Peyer's patch (tissue), 4 donors: ENCODE data around the gene KRTAP15-1. TPM values are rescaled to one million over a fixed set of nuclear protein-coding genes. Genes with fewer than 3 reads are reported as not detected.

ENCODE experiments used
- DNase-seq, 3 donors: peaks; one replicate each; pipeline ENCODE4 v3.0.0-alpha.2; 2017 to 2019
- H3K27ac ChIP-seq, 4 donors: fragments of 200-600 bp; sonication (generic); one replicate each; pipeline ENCODE4 v1.5.1; 2016 to 2019
- H3K27me3 ChIP-seq, 2 donors: fragments of 200-600 bp; sonication (generic); one replicate each; pipeline ENCODE4 v1.5.1; 2019
- H3K36me3 ChIP-seq, 3 donors: fragments of 200-600 bp; sonication (generic); one replicate each; pipeline ENCODE4 v1.5.1; 2016 to 2019
- H3K4me1 ChIP-seq, 4 donors: fragments of 200-600 bp; sonication (generic); one replicate each; pipeline ENCODE4 v1.5.1; 2016 to 2019
- H3K4me3 ChIP-seq, 4 donors: fragments of 200-600 bp; sonication (generic); 1 replicate in 3 of 4; 2 replicates in 1 of 4; pipeline ENCODE4 v1.5.1; 2016 to 2019; ENCODE audit warnings: mild to moderate bottlenecking in 1 of 4
- H3K9me3 ChIP-seq, 4 donors: fragments of 200-600 bp; sonication (generic); one replicate each; pipeline ENCODE4 v1.5.1; 2016 to 2019; ENCODE audit warnings: mild to moderate bottlenecking in 1 of 4
- POLR2A ChIP-seq, 2 donors: fragments of 450-650 bp; IDR thresholded peaks; one replicate each; pipeline ENCODE4 v1.5.1; 2017; ENCODE audit warnings: antibody characterized with exemption in 2 of 2, mild to moderate bottlenecking in 2 of 2, moderate library complexity in 2 of 2
- total RNA-seq, 4 donors: library from RNA; depleted of rRNA; stranded (reverse); fragments of >200 nt; gene quantifications; one replicate each; pipeline ENCODE4 v1.1.0, GENCODE V29; 2016
- TF ChIP-seq, protein P1 (sequence below), 6 experiments: fragments of 450-650 bp in 4 of 6; fragments of 200-600 bp in 2 of 6; sonication (generic) in 1 of 6; IDR thresholded peaks; one replicate each; pipeline ENCODE4 v1.5.1; 2017 to 2019; ENCODE audit warnings: antibody characterized with exemption in 6 of 6, mild to moderate bottlenecking in 3 of 6, moderate library complexity in 1 of 6

The KRTAP15-1 gene
- total RNA-seq, 4 donors from 2014 or later: not detected

DNA sequence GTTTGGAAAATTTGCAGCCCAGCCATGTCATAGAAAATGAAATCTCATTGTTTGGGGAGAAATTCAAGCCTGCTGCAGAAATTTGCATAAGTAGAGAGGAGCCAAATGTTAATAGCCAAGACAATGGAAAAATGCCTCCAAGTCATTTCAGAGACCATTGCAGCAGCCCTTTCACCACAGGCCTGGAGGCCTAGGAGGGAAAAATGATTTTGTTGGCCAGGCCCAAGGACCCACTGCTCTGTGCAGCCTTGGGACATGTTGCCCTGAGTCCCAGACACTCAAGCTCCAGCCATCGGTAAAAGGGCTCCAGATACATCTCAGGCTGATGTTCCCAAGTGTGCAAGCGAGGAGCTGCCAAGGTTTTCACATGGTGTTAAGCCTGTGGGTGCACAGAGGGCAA lies 46.1 kb downstream of the KRTAP15-1 start:
- H3K4me1 ChIP-seq: no peaks in the 10 kb centered on the region
- no peak for TF ChIP-seq POLR2A (IDR thresholded peaks at IDR 0.05)
- TF ChIP-seq, protein P1, sequence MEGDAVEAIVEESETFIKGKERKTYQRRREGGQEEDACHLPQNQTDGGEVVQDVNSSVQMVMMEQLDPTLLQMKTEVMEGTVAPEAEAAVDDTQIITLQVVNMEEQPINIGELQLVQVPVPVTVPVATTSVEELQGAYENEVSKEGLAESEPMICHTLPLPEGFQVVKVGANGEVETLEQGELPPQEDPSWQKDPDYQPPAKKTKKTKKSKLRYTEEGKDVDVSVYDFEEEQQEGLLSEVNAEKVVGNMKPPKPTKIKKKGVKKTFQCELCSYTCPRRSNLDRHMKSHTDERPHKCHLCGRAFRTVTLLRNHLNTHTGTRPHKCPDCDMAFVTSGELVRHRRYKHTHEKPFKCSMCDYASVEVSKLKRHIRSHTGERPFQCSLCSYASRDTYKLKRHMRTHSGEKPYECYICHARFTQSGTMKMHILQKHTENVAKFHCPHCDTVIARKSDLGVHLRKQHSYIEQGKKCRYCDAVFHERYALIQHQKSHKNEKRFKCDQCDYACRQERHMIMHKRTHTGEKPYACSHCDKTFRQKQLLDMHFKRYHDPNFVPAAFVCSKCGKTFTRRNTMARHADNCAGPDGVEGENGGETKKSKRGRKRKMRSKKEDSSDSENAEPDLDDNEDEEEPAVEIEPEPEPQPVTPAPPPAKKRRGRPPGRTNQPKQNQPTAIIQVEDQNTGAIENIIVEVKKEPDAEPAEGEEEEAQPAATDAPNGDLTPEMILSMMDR (IDR thresholded peaks at IDR 0.05): no peak
- no peaks in the 10 kb centered on the region for H3K36me3 ChIP-seq
- no peak for DNase-seq
- no peaks in the 10 kb centered on the region for H3K9me3 ChIP-seq
- H3K4me3 ChIP-seq: no peak overlapping the region
- H3K27me3 ChIP-seq: no peaks in the 10 kb centered on the region
- no peak overlapping the region for H3K27ac ChIP-seq

DNA sequence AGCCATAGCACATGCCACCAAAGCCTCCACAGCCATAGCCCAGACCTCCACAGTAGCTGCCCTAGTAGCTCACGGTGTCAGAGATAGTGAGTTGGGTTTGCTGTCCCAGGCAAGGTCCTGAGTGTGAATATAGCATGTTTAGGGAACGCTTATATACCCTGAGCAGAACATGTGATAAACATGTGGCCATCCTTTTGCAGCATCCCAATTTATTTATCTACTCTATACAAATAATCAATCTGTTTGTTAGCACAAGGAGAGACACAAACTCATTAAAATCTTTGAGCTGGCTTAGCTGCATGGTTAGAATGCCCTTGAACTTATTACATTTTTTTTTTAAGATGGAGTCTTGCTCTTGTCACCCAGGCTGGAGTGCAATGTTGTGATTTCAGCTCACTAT lies 47.3 kb downstream of the KRTAP15-1 start, which contains the start of gene KRTAP19-2:
TSS of gene KRTAP19-2 (minus strand) at position 101 of the 400 bp plus-strand sequence. CDS start at position 13, 88 bp downstream.
- TF ChIP-seq POLR2A (IDR thresholded peaks at IDR 0.05): no peak
- TF ChIP-seq, protein P1 (IDR thresholded peaks at IDR 0.05): no peak
- Histone ChIP-seq H3K4me3 (no peak within 1 kb of the TSS), H3K27me3 (no peaks in the 10 kb centered on the region), H3K4me1 (no peaks in the 10 kb centered on the region), H3K27ac (no peak within 1 kb of the TSS), H3K36me3 (no peaks in the 10 kb centered on the region), H3K9me3 (no peaks in the 10 kb centered on the region)
- DNase-seq: no peak

Other genes with a start within 250 kb of the KRTAP15-1 start
- gene CLDN8, start 224.2 kb upstream of the KRTAP15-1 start, total RNA-seq: 1 to 10 TPM in 3 of 4 donors, not detected in 1; 1.5 to 2.8 (median 1.6) TPM
- not detected for gene KRTAP24-1, start 157.3 kb upstream of the KRTAP15-1 start, total RNA-seq
- gene KRTAP25-1, start 150.8 kb upstream of the KRTAP15-1 start, total RNA-seq: not detected
- gene KRTAP26-1, start 120.0 kb upstream of the KRTAP15-1 start, total RNA-seq: not detected
- not detected for gene KRTAP27-1, start 102.6 kb upstream of the KRTAP15-1 start, total RNA-seq
- not detected for gene KRTAP23-1, start 91.7 kb upstream of the KRTAP15-1 start, total RNA-seq
- not detected for gene KRTAP13-2, start 68.0 kb upstream of the KRTAP15-1 start, total RNA-seq
- not detected for gene KRTAP13-1, start 44.2 kb upstream of the KRTAP15-1 start, total RNA-seq
- gene KRTAP13-3, start 14.3 kb upstream of the KRTAP15-1 start, total RNA-seq: not detected
- not detected for gene KRTAP13-4, start 10.1 kb upstream of the KRTAP15-1 start, total RNA-seq
- gene KRTAP19-1, start 40.1 kb downstream of the KRTAP15-1 start, total RNA-seq: not detected
- not detected for gene KRTAP19-2, start 47.2 kb downstream of the KRTAP15-1 start, total RNA-seq
- gene KRTAP19-3, start 51.7 kb downstream of the KRTAP15-1 start, total RNA-seq: not detected
- not detected for gene KRTAP19-4, start 56.9 kb downstream of the KRTAP15-1 start, total RNA-seq
- gene KRTAP19-5, start 61.9 kb downstream of the KRTAP15-1 start, total RNA-seq: not detected
- gene KRTAP19-6, start 101.6 kb downstream of the KRTAP15-1 start, total RNA-seq: not detected
- gene KRTAP19-7, start 121.0 kb downstream of the KRTAP15-1 start, total RNA-seq: not detected
- not detected for gene KRTAP22-2, start 150.1 kb downstream of the KRTAP15-1 start, total RNA-seq
- not detected for gene KRTAP6-3, start 152.2 kb downstream of the KRTAP15-1 start, total RNA-seq
- not detected for gene KRTAP6-2, start 158.6 kb downstream of the KRTAP15-1 start, total RNA-seq
- not detected for gene KRTAP22-1, start 160.8 kb downstream of the KRTAP15-1 start, total RNA-seq
- gene KRTAP6-1, start 173.7 kb downstream of the KRTAP15-1 start, total RNA-seq: not detected
- gene KRTAP20-1, start 176.2 kb downstream of the KRTAP15-1 start, total RNA-seq: not detected
- gene KRTAP20-4, start 180.4 kb downstream of the KRTAP15-1 start, total RNA-seq: not detected
- not detected for gene KRTAP20-2, start 194.9 kb downstream of the KRTAP15-1 start, total RNA-seq
- not detected for gene KRTAP20-3, start 202.6 kb downstream of the KRTAP15-1 start, total RNA-seq